ENCODE results near the gene ZNF23. TPM values are rescaled to one million over a fixed set of nuclear protein-coding genes. Genes with fewer than 3 reads are reported as not detected.
A peak's percentile ranks its signal among the peaks of the same experiment; 100 is the strongest.

ZNF23 gene
- total and polyA plus RNA-seq, 2 experiments from 2014 or later = 12.1 to 15.3 TPM

- Histone ChIP-seq H3K9me3 (ENCODE audit: low read depth) (no peaks in the 10 kb centered on the region), H3F3A (ENCODE audit: insufficient read depth) (peaks cover 31% of the 10 kb centered on the region), H3K4me1 (ENCODE audit: insufficient read depth) (peaks cover 24% of the 10 kb centered on the region), H3K9ac (no peak overlapping the region), H3K4me3 (no peak overlapping the region), H3K79me2 (ENCODE audit: insufficient read depth) (no peaks in the 10 kb centered on the region), H3K4me2 (ENCODE audit: unreplicated experiment) (no peak overlapping the region), H3K36me3 (ENCODE audit: low read depth) (peaks cover 12% of the 10 kb centered on the region), H4K20me1 (ENCODE audit: insufficient read depth) (no peaks in the 10 kb centered on the region), H3K27me3 (replicated peaks; ENCODE audit: insufficient read depth) (no peaks in the 10 kb centered on the region), H3K27ac (no peak overlapping the region), H2AFZ (no peak overlapping the region), H3K9me2 (ENCODE audit: insufficient read depth) (no peaks in the 10 kb centered on the region)
- WGBS, 2 experiments (ENCODE audit: low coverage in 1 of 2, low lambda C conversion rate in 2 of 2, missing lambda C conversion rate in 2 of 2) = 83 to 88% methylated on average over 4 of the region's 4 CpGs
- in situ Hi-C loops (cut with MboI) = no loop called here
- DNase-seq = no peak
- TF ChIP-seq EZH2 (IDR thresholded peaks at IDR 0.05; ENCODE audit: insufficient read depth, poor library complexity, severe bottlenecking) = no peak
- no peak for TF ChIP-seq EZH2phosphoT487 (IDR thresholded peaks at IDR 0.05; ENCODE audit: insufficient read depth, low read depth)
Observed at GRCh38 chr16:71476457-71477124, 14.5 kb upstream of the ZNF23 start.

- H3K4me3 ChIP-seq = peak overlapping the region; percentile 25; the same call in 1 of the 2 replicates
- H3K36me3 ChIP-seq (ENCODE audit: low read depth) = peaks cover 12% of the 10 kb centered on the region
- no peaks in the 10 kb centered on the region for H3K27me3 ChIP-seq (replicated peaks; ENCODE audit: insufficient read depth)
- H3K9me2 ChIP-seq (ENCODE audit: insufficient read depth) = no peaks in the 10 kb centered on the region
- H3F3A ChIP-seq (ENCODE audit: insufficient read depth) = peaks cover 31% of the 10 kb centered on the region
- TF ChIP-seq EZH2 (IDR thresholded peaks at IDR 0.05; ENCODE audit: insufficient read depth, poor library complexity, severe bottlenecking) = no peak
- TF ChIP-seq EZH2phosphoT487 (IDR thresholded peaks at IDR 0.05; ENCODE audit: insufficient read depth, low read depth) = peak; percentile 76; the same call in 1 of the 2 replicates
- no peaks in the 10 kb centered on the region for H3K9me3 ChIP-seq (ENCODE audit: low read depth)
- peak overlapping the region; percentile 49 for H3K4me2 ChIP-seq (ENCODE audit: unreplicated experiment)
- peak overlapping the region; percentile 43 for H2AFZ ChIP-seq
- no peaks in the 10 kb centered on the region for H3K79me2 ChIP-seq (ENCODE audit: insufficient read depth)
- WGBS, 2 experiments (ENCODE audit: low coverage in 1 of 2, low lambda C conversion rate in 2 of 2, missing lambda C conversion rate in 2 of 2) = 0% methylated on average over 3 of the region's 3 CpGs
- H3K27ac ChIP-seq = peak overlapping the region; percentile 73
- peak; percentile 94 for DNase-seq
- H3K9ac ChIP-seq = no peak overlapping the region
- in situ Hi-C loops (cut with MboI) = no loop called here
- no peaks in the 10 kb centered on the region for H4K20me1 ChIP-seq (ENCODE audit: insufficient read depth)
- H3K4me1 ChIP-seq (ENCODE audit: insufficient read depth) = peaks cover 24% of the 10 kb centered on the region
Observed at GRCh38 chr16:71474864-71475263, 12.8 kb upstream of the ZNF23 start.

GRCh38 chr16:71473891-71474290 lies 11.8 kb upstream of the ZNF23 start:
- Histone ChIP-seq H3K9me2 (ENCODE audit: insufficient read depth) (no peaks in the 10 kb centered on the region), H3K4me3 (no peak overlapping the region), H3F3A (ENCODE audit: insufficient read depth) (peaks cover 31% of the 10 kb centered on the region), H4K20me1 (ENCODE audit: insufficient read depth) (no peaks in the 10 kb centered on the region), H3K27ac (peak overlapping the region; percentile 36), H3K79me2 (ENCODE audit: insufficient read depth) (no peaks in the 10 kb centered on the region), H3K9ac (no peak overlapping the region), H3K9me3 (ENCODE audit: low read depth) (no peaks in the 10 kb centered on the region), H3K4me1 (ENCODE audit: insufficient read depth) (peaks cover 24% of the 10 kb centered on the region), H2AFZ (no peak overlapping the region), H3K36me3 (ENCODE audit: low read depth) (peaks cover 12% of the 10 kb centered on the region), H3K27me3 (replicated peaks; ENCODE audit: insufficient read depth) (no peaks in the 10 kb centered on the region), H3K4me2 (ENCODE audit: unreplicated experiment) (no peak overlapping the region)
- 78 to 81% methylated on average over 5 of the region's 5 CpGs for WGBS, 2 experiments (ENCODE audit: low coverage in 1 of 2, low lambda C conversion rate in 2 of 2, missing lambda C conversion rate in 2 of 2)
- TF ChIP-seq EZH2 (IDR thresholded peaks at IDR 0.05; ENCODE audit: insufficient read depth, poor library complexity, severe bottlenecking) (no peak), EZH2phosphoT487 (IDR thresholded peaks at IDR 0.05; ENCODE audit: insufficient read depth, low read depth) (no peak)
- in situ Hi-C loops (cut with MboI) = no loop called here
- peak; percentile 23 for DNase-seq

DNA sequence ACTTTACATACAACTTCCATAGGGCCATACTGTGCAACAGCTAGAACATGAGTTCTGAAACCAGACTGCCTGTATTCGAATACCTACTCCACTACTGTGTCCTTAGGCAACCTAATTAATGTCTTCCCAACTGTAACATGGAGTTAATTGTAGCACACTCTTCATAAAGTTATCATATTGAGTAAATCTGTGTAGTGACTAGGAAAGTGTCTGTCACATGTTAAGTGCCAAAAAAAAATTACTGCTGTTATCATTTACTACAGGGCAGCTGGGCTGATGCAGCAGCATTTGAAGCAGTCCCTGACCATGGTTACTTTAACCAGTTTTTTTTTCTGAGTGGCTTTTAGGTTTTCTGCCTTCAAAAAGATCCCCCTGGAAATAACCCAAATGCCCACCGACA lies 10.9 kb upstream of the ZNF23 start:
- TF ChIP-seq EZH2phosphoT487 (IDR thresholded peaks at IDR 0.05; ENCODE audit: insufficient read depth, low read depth) (no peak), EZH2 (IDR thresholded peaks at IDR 0.05; ENCODE audit: insufficient read depth, poor library complexity, severe bottlenecking) (no peak)
- Histone ChIP-seq H3K79me2 (ENCODE audit: insufficient read depth) (no peaks in the 10 kb centered on the region), H2AFZ (no peak overlapping the region), H3K4me3 (no peak overlapping the region), H3K9me2 (ENCODE audit: insufficient read depth) (no peaks in the 10 kb centered on the region), H3K27ac (no peak overlapping the region), H3K4me1 (ENCODE audit: insufficient read depth) (peaks cover 24% of the 10 kb centered on the region), H3K4me2 (ENCODE audit: unreplicated experiment) (no peak overlapping the region), H3F3A (ENCODE audit: insufficient read depth) (peaks cover 31% of the 10 kb centered on the region), H3K27me3 (replicated peaks; ENCODE audit: insufficient read depth) (no peaks in the 10 kb centered on the region), H3K36me3 (ENCODE audit: low read depth) (peaks cover 12% of the 10 kb centered on the region), H4K20me1 (ENCODE audit: insufficient read depth) (no peaks in the 10 kb centered on the region), H3K9me3 (ENCODE audit: low read depth) (no peaks in the 10 kb centered on the region), H3K9ac (no peak overlapping the region)
- 94 to 95% methylated on average over 2 of the region's 2 CpGs for WGBS, 2 experiments (ENCODE audit: low coverage in 1 of 2, low lambda C conversion rate in 2 of 2, missing lambda C conversion rate in 2 of 2)
- in situ Hi-C loops (cut with MboI) = no loop called here
- no peak for DNase-seq
